ENCODE measurements around the gene CACNG5. TPM values are rescaled to one million over a fixed set of nuclear protein-coding genes. Genes with fewer than 3 reads are reported as not detected.
"Not testable (repeated sequence)": the region's sequence is repeated elsewhere in the genome, so short reads cannot be mapped to it uniquely, and the experiment has no call there.

The CACNG5 gene
- total RNA-seq, 1 donor from 2014 or later: not detected

DNA sequence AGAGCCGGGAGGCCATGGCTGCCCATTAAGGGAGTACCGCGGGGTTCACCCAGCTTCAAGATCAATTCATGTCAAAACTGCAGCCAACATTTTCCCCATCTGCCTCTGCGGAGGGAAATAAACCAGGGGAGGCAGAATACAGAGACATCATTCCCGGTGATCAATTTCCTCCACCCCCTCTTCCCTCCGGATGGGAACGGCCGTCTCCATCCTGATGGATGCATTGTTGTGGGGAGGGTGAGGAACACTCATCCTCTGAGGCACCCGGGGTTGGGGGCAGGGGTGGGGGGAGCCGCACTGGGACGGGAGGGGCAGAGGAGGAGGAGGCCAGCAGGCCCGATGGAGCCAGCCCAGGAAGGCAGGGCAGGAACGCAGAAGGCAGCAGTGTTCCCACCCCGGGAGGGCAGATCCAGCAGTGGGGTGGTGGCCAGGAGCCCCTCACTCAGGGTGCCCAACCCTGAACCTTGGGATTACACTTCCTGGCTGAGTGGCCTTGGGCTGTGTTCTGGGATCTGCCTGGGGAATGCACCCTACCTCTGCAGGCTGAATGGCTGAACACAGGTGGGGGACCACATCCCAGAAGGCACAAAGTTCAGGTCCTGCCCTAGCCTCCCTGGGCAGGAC lies 14.2 kb downstream of the CACNG5 start:
- intact Hi-C loops (cut with micrococcal nuclease): no loop called here

DNA sequence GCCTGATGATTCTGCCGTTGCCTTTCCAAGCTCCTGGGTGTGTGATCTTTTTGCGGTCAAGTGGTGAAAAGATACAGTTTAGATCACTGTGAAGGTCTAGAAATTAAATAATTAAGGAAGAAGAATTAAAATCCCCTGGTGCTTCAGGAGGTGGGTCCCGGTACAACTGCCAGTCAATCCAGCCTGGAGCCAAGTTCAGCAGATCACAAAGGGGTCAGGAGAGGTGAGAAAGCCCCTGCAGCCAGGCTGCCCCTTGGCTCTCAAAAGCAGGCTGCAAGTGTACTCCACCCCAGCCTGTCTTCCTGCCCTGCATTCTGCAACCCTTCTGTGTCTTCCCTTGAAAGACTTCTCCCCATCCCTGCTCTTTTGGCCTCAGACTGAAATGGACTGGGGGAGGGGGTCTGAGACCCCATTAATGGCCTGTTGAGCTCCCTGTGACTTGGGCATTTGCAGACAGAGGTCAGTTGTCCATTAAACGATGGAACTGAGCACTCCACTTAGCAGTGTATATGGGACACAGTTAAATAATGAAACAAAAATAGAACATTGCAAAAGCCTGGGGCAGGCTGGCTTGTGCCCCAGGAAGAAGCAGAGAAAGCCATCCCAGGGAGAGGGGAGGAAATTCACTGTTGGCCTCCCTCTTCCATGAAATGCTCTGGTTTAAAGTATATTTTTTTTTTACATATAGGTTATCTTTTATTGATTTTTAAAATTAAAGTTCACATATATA lies 15.1 kb downstream of the CACNG5 start:
- intact Hi-C loops (cut with micrococcal nuclease): no loop called here

DNA sequence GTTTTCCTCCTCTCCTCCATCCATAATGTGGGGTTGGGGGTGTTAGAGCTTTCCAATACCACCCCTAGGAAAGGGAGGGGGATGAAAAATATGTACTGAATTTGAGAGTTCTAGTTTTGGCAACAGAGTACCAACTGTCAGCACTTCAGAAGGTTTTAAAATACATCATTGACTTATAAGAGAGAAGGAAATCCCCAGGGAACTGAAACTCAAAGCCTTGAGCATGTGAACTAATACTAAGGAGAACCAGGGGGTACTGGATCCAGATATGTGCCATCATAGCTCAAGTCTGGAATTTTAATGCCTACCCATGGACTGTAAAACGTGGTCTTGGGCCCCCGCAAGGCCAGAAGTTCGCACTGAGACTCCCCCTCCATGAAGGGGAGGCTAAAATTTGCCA lies 15.8 kb downstream of the CACNG5 start:
- intact Hi-C loops (cut with micrococcal nuclease): no loop called here

- intact Hi-C loops (cut with micrococcal nuclease): no loop called here
Measured at GRCh38 chr17:66855204-66855603, 20.3 kb downstream of the CACNG5 start.

DNA sequence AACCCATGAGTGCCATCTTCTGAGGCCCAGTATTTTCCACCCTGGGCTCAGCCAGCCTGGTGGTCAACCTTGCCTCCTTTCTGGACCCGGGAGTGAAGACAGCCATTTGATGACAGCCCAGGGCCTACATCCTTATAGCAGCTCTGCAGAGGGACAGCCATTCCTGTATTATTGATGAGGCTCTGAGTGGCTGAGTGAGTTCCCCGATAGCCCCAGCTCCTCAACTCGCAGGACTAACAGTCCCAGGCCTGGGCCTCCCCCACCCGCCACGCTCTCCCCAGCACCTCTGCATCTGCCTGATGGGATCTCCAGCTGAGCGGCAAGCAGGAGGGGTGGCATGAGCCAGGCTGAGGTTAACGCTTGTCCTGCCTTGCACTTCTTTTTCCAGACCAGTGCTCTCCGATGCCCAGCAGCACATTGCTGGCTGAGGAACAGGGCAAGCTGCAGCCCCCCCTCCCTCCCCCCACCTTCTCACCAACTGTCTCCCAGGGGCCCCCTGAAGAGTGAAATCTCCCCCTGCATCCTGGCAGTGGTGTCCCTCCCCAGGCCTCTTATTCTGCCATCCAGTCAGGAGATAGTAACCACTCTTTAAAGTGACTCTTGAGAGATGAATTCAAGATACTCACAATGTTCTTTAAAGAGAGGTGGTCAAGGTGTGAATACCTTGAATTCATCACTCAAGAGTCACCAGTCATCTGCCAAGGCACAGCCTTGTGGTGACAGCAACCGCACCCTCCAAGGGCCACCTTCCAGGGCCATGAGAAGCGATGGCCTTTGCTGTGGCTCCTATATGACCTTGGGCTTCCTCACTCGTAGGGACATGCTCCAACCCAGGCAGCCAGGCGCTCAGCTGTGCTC lies 23.5 kb downstream of the CACNG5 start:
- intact Hi-C loops (cut with micrococcal nuclease): no loop called here

DNA sequence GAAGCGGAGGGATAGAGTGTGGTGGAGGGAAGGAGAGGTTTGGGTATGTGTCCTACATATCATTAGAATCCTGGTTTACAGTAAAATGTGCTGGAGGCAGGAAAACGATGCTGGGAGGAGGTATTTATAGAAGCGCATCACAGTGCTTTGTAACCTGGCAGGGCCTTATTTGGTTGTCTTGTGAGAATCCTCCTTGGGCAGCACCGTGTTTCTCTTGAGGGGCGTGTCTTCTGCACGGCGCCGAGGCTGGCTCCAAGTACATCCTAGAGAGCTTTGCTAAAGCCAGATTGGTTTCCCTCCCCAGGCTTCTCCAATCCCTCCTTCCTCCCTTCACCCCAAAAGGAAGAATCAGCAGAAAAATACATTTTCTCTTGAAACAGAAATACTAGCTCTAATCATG lies 24.4 kb downstream of the CACNG5 start:
- intact Hi-C loops (cut with micrococcal nuclease): no loop called here

DNA sequence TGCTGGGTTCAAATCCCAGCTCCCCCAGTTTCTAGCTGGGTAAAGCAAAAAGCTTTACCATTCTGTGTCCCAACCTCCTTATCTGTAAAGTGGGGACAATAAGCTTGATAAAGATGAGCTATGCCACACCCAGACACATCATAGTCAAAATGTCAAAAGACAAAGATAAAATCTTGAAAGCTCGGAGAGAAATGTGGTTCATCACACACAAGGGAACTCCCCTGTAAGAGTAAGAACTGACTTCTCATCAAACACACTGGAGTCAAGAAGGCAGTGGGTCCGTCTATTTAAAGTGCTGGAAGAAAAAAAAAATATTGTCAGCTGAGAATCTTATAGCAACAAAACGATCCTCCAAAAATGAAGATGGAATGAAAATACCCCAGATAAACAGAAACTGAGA lies 25.3 kb downstream of the CACNG5 start:
- intact Hi-C loops (cut with micrococcal nuclease): no loop called here

DNA sequence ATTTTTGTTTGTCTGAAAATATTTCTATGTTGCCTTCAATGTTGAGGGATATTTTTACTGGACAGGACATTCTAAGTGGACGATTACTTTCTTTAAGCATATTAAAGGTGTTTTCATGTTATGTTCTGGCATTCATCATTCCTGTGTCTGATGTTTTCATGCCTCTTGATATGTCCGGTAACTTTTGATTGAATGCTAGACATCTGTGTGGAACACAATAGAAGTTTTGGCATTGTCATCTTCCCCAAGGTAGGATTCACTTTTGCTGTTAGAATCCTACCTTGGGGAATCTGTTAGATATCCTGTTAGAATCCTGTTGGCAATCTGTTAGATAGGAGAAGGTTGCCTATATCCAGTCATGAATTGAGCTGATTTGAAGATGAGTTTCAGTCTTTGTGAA lies 28.9 kb downstream of the CACNG5 start:
- intact Hi-C loops (cut with micrococcal nuclease): no loop called here

DNA sequence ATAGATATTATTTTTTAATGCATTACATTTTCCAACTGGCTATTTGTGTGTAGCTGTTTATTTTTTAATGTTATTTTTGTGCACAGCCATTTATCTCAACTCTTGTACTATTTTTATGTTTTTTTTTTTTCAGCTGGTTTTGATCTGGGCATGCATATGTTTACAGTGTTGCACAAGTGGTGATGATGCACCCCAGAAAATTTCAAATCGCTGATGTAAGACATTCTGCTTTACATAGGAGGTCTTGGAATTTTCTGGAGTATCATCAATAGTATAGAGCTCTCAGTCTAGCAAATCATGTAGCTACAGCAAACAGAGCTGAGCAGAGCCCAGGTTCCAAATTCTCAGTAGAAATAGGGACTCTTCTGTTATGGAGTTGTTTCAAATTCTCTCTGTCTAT lies 30.2 kb downstream of the CACNG5 start:
- intact Hi-C loops (cut with micrococcal nuclease): no loop called here

- intact Hi-C loops (cut with micrococcal nuclease): no loop called here
Measured at GRCh38 chr17:66873962-66874361, 39.0 kb downstream of the CACNG5 start.

DNA sequence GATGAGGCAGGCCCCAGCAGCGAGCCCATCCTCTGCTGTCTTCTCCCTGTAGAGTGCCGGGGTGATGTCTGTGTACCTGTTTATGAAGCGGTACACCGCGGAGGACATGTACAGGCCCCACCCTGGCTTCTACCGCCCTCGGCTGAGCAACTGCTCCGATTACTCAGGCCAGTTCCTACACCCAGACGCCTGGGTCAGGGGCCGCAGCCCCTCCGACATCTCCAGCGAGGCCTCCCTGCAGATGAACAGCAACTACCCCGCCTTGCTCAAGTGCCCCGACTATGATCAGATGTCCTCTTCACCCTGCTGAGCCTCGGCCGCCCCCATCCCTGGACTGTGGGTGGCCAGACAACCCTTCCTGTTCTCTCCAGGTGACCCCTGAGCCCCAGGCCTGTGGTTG lies 50.0 kb downstream of the CACNG5 start:
- intact Hi-C loops (cut with micrococcal nuclease): no loop called here

DNA sequence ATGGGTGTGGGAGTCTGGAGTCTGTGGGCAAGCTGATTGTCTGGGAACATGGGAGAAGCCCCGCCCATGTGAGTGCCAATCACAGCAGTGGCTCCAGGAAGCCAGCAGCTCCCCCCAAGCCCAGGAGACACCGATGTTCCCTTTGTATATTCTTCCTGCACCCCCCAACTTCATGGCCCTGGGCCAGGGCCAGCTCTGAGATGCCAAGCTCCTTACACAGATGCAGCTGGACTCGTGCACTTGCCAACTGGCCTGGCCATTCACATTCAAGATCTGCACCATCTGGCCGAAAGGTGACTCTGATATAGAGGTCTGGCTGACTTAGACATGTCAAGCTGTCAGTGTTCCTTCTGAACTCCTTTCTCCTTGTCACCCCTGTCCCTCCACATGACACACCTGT lies 50.5 kb downstream of the CACNG5 start:
- intact Hi-C loops (cut with micrococcal nuclease): no loop called here

GRCh38 chr17:66889480-66890230 lies 54.7 kb downstream of the CACNG5 start:
- intact Hi-C loops (cut with micrococcal nuclease): no loop called here

GRCh38 chr17:66892246-66892645 lies 57.3 kb downstream of the CACNG5 start:
- intact Hi-C loops (cut with micrococcal nuclease): no loop called here

DNA sequence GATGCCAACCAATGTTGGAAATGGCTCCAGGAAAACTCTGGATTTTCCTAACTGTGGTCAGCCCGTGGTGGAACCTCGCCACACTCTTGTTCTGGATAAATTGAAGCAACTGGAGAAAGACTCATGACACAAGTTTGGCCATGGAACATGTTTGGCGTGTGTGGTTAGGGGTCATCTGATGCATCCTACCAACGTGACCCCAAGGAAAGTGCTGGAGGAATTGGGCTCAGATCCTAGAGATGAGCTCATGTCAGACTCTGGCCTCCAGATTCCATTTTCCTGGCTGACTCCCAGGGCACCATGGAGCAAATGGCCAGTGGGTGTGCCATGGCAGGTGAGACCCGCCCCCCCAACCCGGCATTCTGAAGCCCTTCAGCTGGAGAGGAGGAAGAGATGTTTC lies 58.5 kb downstream of the CACNG5 start:
- intact Hi-C loops (cut with micrococcal nuclease): no loop called here

- intact Hi-C loops (cut with micrococcal nuclease): no loop called here
Measured at GRCh38 chr17:66893863-66894262, 58.9 kb downstream of the CACNG5 start.

- intact Hi-C loops (cut with micrococcal nuclease): no loop called here
Measured at GRCh38 chr17:66897141-66897540, 62.2 kb downstream of the CACNG5 start.

- intact Hi-C loops (cut with micrococcal nuclease): no loop called here
Measured at GRCh38 chr17:66898536-66898935, 63.6 kb downstream of the CACNG5 start.

- intact Hi-C loops (cut with micrococcal nuclease): no loop called here
Measured at GRCh38 chr17:66900126-66901010, 65.5 kb downstream of the CACNG5 start.

DNA sequence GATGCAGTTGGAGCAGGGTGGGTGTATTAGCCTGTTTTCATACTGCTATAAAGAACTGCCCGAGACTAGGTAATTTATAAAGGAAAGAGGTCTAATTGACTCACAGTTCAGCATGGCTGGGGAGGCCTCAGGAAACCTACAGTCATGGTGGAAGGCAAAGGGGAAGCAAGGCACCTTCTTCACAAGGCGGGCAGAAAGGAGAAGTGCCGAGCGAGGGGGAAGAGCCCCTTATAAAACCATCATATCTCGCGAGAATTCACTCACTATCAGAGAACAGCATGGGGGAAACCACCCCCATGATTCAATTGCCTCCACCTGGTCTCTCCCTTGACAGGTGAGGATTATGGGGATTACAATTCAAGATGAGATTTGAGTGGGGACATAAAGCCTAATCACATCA lies 68.4 kb downstream of the CACNG5 start:
- intact Hi-C loops (cut with micrococcal nuclease): not testable (repeated sequence)

GRCh38 chr17:66903781-66904180 lies 68.9 kb downstream of the CACNG5 start:
- intact Hi-C loops (cut with micrococcal nuclease): no loop called here
